Endothelial cell of umbilical vein (primary cell): ENCODE measurements around the gene CACNA2D1.

Source experiments
- EZH2 ChIP-seq: IDR thresholded peaks from 2 replicates; pipeline ENCODE4 v1.6.1; 2012; ENCODE audit warnings: borderline replicate concordance, low read depth, mild to moderate bottlenecking, moderate library complexity, low read length, inconsistent platforms; ENCODE audit not compliant: severe bottlenecking
- FOS ChIP-seq: IDR thresholded peaks from 2 replicates; pipeline ENCODE4 v1.6.1; 2011; ENCODE audit warnings: mild to moderate bottlenecking, low read length, moderate library complexity, borderline replicate concordance; ENCODE audit not compliant: insufficient read depth
- GATA2 ChIP-seq: IDR thresholded peaks from 2 replicates; pipeline ENCODE4 v1.7.0; 2011; ENCODE audit warnings: low read depth, mild to moderate bottlenecking, moderate library complexity, mixed read lengths, low read length; ENCODE audit not compliant: insufficient read length, insufficient read depth
- JUN ChIP-seq: IDR thresholded peaks from 2 replicates; pipeline ENCODE4 v1.6.1; 2011; ENCODE audit warnings: borderline replicate concordance, low read depth; ENCODE audit not compliant: insufficient read length, insufficient read depth
- MYC ChIP-seq: IDR thresholded peaks from one replicate; pipeline ENCODE4 v1.6.1; 2011; ENCODE audit warnings: mild to moderate bottlenecking, low read depth, low read length
- POLR2A ChIP-seq: IDR thresholded peaks from 2 replicates; pipeline ENCODE4 v1.6.1; 2012; ENCODE audit warnings: low read depth, mild to moderate bottlenecking, control low read depth, low read length
- POLR2AphosphoS5 ChIP-seq: IDR thresholded peaks from 2 replicates; pipeline ENCODE4 v1.6.1; 2012; ENCODE audit warnings: low read depth, mild to moderate bottlenecking, control low read depth, low read length, moderate library complexity; ENCODE audit not compliant: insufficient read depth
- TF ChIP-seq, protein P1 (sequence below), 2 donors: IDR thresholded peaks; 1 replicate in 1 of 2; 2 replicates in 1 of 2; pipeline ENCODE4 v1.5.1; 2011; ENCODE audit warnings: low read length in 2 of 2, mild to moderate bottlenecking in 2 of 2, moderate library complexity in 2 of 2, control low read depth in 1 of 2, inconsistent platforms in 1 of 2, low read depth in 1 of 2; ENCODE audit not compliant: insufficient read depth in 1 of 2; ENCODE audit errors: extremely low read depth in 1 of 2
- TF ChIP-seq, protein P2 (sequence below): IDR thresholded peaks from 2 replicates; pipeline ENCODE4 v1.6.1; 2011; ENCODE audit not compliant: insufficient read depth, insufficient read length

DNA sequence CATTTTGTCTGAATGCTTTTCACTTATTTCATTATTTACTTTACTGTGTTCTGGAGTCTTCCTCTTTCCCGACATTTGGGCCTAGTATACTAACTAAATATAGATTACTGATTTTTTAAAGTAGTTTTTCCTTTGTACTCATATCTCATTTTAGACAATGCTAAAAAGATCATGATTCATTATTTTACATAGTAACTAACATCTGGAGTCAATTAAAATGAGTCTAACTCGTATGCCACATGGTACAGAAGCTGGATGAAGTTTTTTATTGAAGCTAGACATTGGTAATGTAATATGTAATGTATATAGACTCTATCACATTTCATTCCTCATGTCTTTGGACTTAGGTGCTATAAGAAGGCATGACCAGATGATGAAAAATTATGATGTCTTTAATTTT is 517.4 kb downstream of the CACNA2D1 start:
- TF ChIP-seq, protein P1, sequence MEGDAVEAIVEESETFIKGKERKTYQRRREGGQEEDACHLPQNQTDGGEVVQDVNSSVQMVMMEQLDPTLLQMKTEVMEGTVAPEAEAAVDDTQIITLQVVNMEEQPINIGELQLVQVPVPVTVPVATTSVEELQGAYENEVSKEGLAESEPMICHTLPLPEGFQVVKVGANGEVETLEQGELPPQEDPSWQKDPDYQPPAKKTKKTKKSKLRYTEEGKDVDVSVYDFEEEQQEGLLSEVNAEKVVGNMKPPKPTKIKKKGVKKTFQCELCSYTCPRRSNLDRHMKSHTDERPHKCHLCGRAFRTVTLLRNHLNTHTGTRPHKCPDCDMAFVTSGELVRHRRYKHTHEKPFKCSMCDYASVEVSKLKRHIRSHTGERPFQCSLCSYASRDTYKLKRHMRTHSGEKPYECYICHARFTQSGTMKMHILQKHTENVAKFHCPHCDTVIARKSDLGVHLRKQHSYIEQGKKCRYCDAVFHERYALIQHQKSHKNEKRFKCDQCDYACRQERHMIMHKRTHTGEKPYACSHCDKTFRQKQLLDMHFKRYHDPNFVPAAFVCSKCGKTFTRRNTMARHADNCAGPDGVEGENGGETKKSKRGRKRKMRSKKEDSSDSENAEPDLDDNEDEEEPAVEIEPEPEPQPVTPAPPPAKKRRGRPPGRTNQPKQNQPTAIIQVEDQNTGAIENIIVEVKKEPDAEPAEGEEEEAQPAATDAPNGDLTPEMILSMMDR (IDR thresholded peaks at IDR 0.05; ENCODE audit: extremely low read depth in 1 of 2, insufficient read depth in 1 of 2, low read depth in 1 of 2, low read length in 2 of 2): no peak
- no peak for TF ChIP-seq POLR2AphosphoS5
- no peak for TF ChIP-seq JUN
- no peak for TF ChIP-seq POLR2A
- TF ChIP-seq EZH2: no peak
- TF ChIP-seq, protein P2, sequence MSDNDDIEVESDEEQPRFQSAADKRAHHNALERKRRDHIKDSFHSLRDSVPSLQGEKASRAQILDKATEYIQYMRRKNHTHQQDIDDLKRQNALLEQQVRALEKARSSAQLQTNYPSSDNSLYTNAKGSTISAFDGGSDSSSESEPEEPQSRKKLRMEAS: no peak
- no peak for TF ChIP-seq GATA2
- no peak for TF ChIP-seq FOS
- TF ChIP-seq MYC: no peak
